ENCODE measurements around the gene BAHCC1.

DNA sequence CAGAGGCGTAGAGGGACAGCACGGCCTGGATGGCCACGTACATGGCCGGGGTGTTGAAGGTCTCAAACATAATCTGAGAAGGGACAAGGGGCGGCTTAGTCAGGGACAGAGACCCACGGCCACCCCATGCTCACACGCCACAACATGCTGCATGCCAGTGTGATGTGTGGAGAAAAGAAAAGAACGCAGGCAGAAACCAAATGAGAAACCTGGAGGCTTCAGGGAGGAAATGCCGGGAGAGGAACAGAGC is 116.2 kb downstream of the BAHCC1 start:
- TF ChIP-seq CEBPB (IDR thresholded peaks at IDR 0.05): no peak
- no peak for TF ChIP-seq TEAD4 (IDR thresholded peaks at IDR 0.05)
- TF ChIP-seq, protein P1, sequence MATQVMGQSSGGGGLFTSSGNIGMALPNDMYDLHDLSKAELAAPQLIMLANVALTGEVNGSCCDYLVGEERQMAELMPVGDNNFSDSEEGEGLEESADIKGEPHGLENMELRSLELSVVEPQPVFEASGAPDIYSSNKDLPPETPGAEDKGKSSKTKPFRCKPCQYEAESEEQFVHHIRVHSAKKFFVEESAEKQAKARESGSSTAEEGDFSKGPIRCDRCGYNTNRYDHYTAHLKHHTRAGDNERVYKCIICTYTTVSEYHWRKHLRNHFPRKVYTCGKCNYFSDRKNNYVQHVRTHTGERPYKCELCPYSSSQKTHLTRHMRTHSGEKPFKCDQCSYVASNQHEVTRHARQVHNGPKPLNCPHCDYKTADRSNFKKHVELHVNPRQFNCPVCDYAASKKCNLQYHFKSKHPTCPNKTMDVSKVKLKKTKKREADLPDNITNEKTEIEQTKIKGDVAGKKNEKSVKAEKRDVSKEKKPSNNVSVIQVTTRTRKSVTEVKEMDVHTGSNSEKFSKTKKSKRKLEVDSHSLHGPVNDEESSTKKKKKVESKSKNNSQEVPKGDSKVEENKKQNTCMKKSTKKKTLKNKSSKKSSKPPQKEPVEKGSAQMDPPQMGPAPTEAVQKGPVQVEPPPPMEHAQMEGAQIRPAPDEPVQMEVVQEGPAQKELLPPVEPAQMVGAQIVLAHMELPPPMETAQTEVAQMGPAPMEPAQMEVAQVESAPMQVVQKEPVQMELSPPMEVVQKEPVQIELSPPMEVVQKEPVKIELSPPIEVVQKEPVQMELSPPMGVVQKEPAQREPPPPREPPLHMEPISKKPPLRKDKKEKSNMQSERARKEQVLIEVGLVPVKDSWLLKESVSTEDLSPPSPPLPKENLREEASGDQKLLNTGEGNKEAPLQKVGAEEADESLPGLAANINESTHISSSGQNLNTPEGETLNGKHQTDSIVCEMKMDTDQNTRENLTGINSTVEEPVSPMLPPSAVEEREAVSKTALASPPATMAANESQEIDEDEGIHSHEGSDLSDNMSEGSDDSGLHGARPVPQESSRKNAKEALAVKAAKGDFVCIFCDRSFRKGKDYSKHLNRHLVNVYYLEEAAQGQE (IDR thresholded peaks at IDR 0.05; ENCODE audit: low read depth): no peak
